DOHH2 (cell line): ENCODE measurements around the gene MAPK6.

Experiments
- EZH2phosphoT487 ChIP-seq: fragments of 200-600 bp; sonication (generic); IDR thresholded peaks from 2 replicates; pipeline ENCODE4 v1.6.1; 2017; ENCODE audit warnings: borderline replicate concordance, mild to moderate bottlenecking, antibody characterized with exemption, low read length, moderate library complexity, mixed read lengths
- TF ChIP-seq, protein P1 (sequence below): fragments of 200-600 bp; sonication (generic); IDR thresholded peaks from one replicate; pipeline ENCODE4 v1.5.1; 2014; ENCODE audit warnings: antibody characterized with exemption, mild to moderate bottlenecking, low read depth, low read length; ENCODE audit not compliant: poor library complexity, severe bottlenecking

DNA sequence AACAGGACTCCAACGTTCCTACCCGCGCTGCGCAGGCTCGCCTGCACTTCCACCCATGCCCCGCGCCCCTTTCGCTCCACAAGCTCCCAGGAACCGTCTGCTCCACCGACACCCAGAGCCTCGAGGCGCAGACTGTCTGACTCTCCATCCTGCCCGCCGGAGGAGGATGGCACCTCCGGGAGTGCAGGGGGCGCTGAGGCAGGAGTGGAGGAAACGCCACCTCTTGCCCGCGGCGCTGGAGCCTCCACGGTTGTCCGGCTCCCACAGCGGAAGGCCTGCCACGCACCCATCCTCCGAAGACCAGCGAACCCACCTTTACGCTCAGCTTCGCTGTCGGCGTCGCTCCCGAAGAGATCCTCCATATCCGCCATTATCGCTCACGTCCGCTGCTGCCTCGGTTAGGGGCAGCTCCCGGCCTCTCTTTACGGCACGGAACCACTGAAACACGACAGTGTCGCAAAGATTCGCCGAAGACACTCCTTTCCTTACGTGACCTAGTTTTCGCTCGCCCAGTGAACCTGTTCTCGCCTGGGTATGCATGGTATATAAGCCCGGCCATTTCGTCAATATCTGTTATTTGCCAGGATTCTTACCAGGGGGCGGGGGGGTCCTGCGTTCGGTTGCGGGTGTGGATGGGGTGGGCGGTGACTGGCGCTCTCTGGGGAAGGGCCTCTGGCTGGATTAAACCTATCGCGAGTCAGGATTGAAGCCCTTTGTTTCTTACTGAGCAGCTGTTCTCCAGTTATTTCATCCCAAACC lies 47.5 kb upstream of the MAPK6 start, which contains the start of gene LEO1:
- TF ChIP-seq, protein P1, sequence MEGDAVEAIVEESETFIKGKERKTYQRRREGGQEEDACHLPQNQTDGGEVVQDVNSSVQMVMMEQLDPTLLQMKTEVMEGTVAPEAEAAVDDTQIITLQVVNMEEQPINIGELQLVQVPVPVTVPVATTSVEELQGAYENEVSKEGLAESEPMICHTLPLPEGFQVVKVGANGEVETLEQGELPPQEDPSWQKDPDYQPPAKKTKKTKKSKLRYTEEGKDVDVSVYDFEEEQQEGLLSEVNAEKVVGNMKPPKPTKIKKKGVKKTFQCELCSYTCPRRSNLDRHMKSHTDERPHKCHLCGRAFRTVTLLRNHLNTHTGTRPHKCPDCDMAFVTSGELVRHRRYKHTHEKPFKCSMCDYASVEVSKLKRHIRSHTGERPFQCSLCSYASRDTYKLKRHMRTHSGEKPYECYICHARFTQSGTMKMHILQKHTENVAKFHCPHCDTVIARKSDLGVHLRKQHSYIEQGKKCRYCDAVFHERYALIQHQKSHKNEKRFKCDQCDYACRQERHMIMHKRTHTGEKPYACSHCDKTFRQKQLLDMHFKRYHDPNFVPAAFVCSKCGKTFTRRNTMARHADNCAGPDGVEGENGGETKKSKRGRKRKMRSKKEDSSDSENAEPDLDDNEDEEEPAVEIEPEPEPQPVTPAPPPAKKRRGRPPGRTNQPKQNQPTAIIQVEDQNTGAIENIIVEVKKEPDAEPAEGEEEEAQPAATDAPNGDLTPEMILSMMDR: peak; percentile 63
- no peak for TF ChIP-seq EZH2phosphoT487
